ENCODE data around the gene ARR3.
"Not testable (repeated sequence)": the region's sequence is repeated elsewhere in the genome, so short reads cannot be mapped to it uniquely, and the experiment has no call there.

The ARR3 gene

GRCh38 chrX:70268034-70268433, at the start of gene ARR3:
Gene ARR3, plus strand, starts transcription at chrX:70268334. Its CDS starts 1,052 bp downstream, at chrX:70269386.
- no peak for DNase-seq

- no peak for DNase-seq
Observed at GRCh38 chrX:70219938-70220764, 48.0 kb upstream of the ARR3 start.

- no peak for DNase-seq
Observed at GRCh38 chrX:70226048-70226447, 42.1 kb upstream of the ARR3 start.

- DNase-seq, result no peak
Observed at GRCh38 chrX:70226687-70227086, 41.4 kb upstream of the ARR3 start.

GRCh38 chrX:70231666-70232065, 36.5 kb upstream of the ARR3 start:
- DNase-seq, result no peak

GRCh38 chrX:70234355-70234754, 33.8 kb upstream of the ARR3 start, which contains the start of gene AWAT1:
Gene AWAT1, plus strand, starts transcription at chrX:70234655. Its CDS starts 41 bp downstream, at chrX:70234696.
- no peak for DNase-seq

GRCh38 chrX:70240751-70241150, 27.4 kb upstream of the ARR3 start:
- no peak for DNase-seq

- no peak for DNase-seq
Observed at GRCh38 chrX:70241501-70241900, 26.6 kb upstream of the ARR3 start.

GRCh38 chrX:70243601-70244000, 24.5 kb upstream of the ARR3 start:
- DNase-seq, result not testable (repeated sequence)

- DNase-seq, result no peak
Observed at GRCh38 chrX:70244881-70245280, 23.3 kb upstream of the ARR3 start.

GRCh38 chrX:70247252-70247651, 20.9 kb upstream of the ARR3 start:
- no peak for DNase-seq

- DNase-seq, result no peak
Observed at GRCh38 chrX:70252491-70252890, 15.6 kb upstream of the ARR3 start.

- DNase-seq, result no peak
Observed at GRCh38 chrX:70253377-70254062, 14.6 kb upstream of the ARR3 start.

- DNase-seq, result no peak
Observed at GRCh38 chrX:70254063-70254400, 14.1 kb upstream of the ARR3 start.

GRCh38 chrX:70254909-70255308, 13.2 kb upstream of the ARR3 start:
- no peak for DNase-seq

GRCh38 chrX:70255452-70255851, 12.7 kb upstream of the ARR3 start:
- no peak for DNase-seq

GRCh38 chrX:70257423-70258288, 10.5 kb upstream of the ARR3 start:
- DNase-seq, result no peak

- no peak for DNase-seq
Observed at GRCh38 chrX:70260104-70260503, 8.0 kb upstream of the ARR3 start, which contains the start of gene P2RY4. Gene P2RY4, minus strand, starts transcription at chrX:70260204. Its CDS starts 580 bp downstream, at chrX:70259624.

GRCh38 chrX:70262952-70263567, 5.1 kb upstream of the ARR3 start:
- no peak for DNase-seq

GRCh38 chrX:70264784-70265183, 3.4 kb upstream of the ARR3 start:
- DNase-seq, result no peak

GRCh38 chrX:70274029-70274428, 5.9 kb downstream of the ARR3 start:
- not testable (repeated sequence) for DNase-seq

GRCh38 chrX:70279081-70279480, 10.9 kb downstream of the ARR3 start:
- DNase-seq, result peak; percentile 90

- no peak for DNase-seq
Observed at GRCh38 chrX:70280573-70280972, 12.4 kb downstream of the ARR3 start.
